HepG2 (cell line): ENCODE results near the gene FOSB. TPM values are rescaled to one million over a fixed set of nuclear protein-coding genes. Genes with fewer than 3 reads are reported as not detected.

Experiments used
- EP300 ChIP-seq, 3 experiments: sonication (generic) in 1 of 3; formaldehyde crosslinking in 1 of 3; IDR thresholded peaks; 2 replicates each; pipeline versions ENCODE4 v1.5.1 to v1.6.1; 2011 to 2020; ENCODE audit warnings: low read depth in 2 of 3, low read length in 2 of 3, borderline replicate concordance in 1 of 3, improper control_type of control experiment in 1 of 3, mild to moderate bottlenecking in 1 of 3, missing genetic modification reagents in 1 of 3, moderate library complexity in 1 of 3
- FOXC1 ChIP-seq: sonication (generic); formaldehyde crosslinking; IDR thresholded peaks from 2 replicates; pipeline ENCODE4 v1.8.0; 2022; ENCODE audit warnings: mild to moderate bottlenecking, missing genetic modification reagents, borderline replicate concordance
- FOXK2 ChIP-seq: fragments of 450-650 bp; IDR thresholded peaks from 2 replicates; pipeline ENCODE4 v1.6.1; 2016
- FOXP1 ChIP-seq, 2 experiments: fragments of 450-650 bp in 1 of 2; IDR thresholded peaks; 2 replicates each; pipeline ENCODE4 v1.6.1; 2017 to 2018; ENCODE audit warnings: antibody characterized with exemption in 1 of 2
- HDAC2 ChIP-seq: sonication (generic); formaldehyde crosslinking; IDR thresholded peaks from 2 replicates; pipeline ENCODE4 v1.4.0; 2020; ENCODE audit warnings: missing genetic modification reagents
- MEF2D ChIP-seq: sonication (generic); formaldehyde crosslinking; IDR thresholded peaks from 2 replicates; pipeline ENCODE4 v1.5.1; 2020; ENCODE audit warnings: mild to moderate bottlenecking, missing genetic modification reagents
- NCOR1 ChIP-seq: fragments of 200-600 bp; sonication (generic); IDR thresholded peaks from 2 replicates; pipeline ENCODE4 v1.7.0; 2017; ENCODE audit warnings: antibody characterized with exemption, low read length, borderline replicate concordance
- NFE2L1 ChIP-seq: sonication (generic); formaldehyde crosslinking; IDR thresholded peaks from 2 replicates; pipeline ENCODE4 v1.4.0; 2020; ENCODE audit warnings: missing genetic modification reagents, mild to moderate bottlenecking, borderline replicate concordance
- NFYC ChIP-seq: IDR thresholded peaks from 2 replicates; pipeline ENCODE4 v1.6.1; 2016; ENCODE audit warnings: missing genetic modification reagents, missing compliant biosample characterization
- POLR2AphosphoS5 ChIP-seq: IDR thresholded peaks from 2 replicates; pipeline ENCODE4 v1.6.1; 2012; ENCODE audit warnings: low read depth, low read length
- SP1 ChIP-seq, 2 experiments: fragments of 450-650 bp in 1 of 2; sonication (generic) in 1 of 2; formaldehyde crosslinking in 1 of 2; IDR thresholded peaks; 2 replicates each; pipeline versions ENCODE4 v1.4.0 to v1.6.1; 2016 to 2020; ENCODE audit warnings: missing genetic modification reagents in 1 of 2
- TP53 ChIP-seq: sonication (generic); formaldehyde crosslinking; conservative IDR thresholded peaks from 2 replicates; pipeline ENCODE4 v1.4.0; 2020; ENCODE audit warnings: missing genetic modification reagents
- ZBTB7B ChIP-seq: sonication (generic); formaldehyde crosslinking; IDR thresholded peaks from 2 replicates; pipeline ENCODE4 v1.4.0; 2020; ENCODE audit warnings: missing genetic modification reagents
- ZNF230 ChIP-seq: sonication (generic); formaldehyde crosslinking; IDR thresholded peaks from 2 replicates; pipeline ENCODE4 v1.4.0; 2020; ENCODE audit warnings: mild to moderate bottlenecking, missing genetic modification reagents
- ZNF343 ChIP-seq: sonication (generic); formaldehyde crosslinking; IDR thresholded peaks from 2 replicates; pipeline ENCODE4 v1.4.0; 2020; ENCODE audit warnings: mild to moderate bottlenecking, missing genetic modification reagents
- ZNF674 ChIP-seq: sonication (generic); formaldehyde crosslinking; IDR thresholded peaks from 2 replicates; pipeline ENCODE4 v1.5.0; 2020; ENCODE audit warnings: low read depth, mild to moderate bottlenecking, missing genetic modification reagents
- ZNF703 ChIP-seq: sonication (generic); formaldehyde crosslinking; IDR thresholded peaks from 2 replicates; pipeline ENCODE4 v1.5.1; 2020; ENCODE audit warnings: missing genetic modification reagents, mild to moderate bottlenecking, moderate library complexity, borderline replicate concordance
- polyA plus RNA-seq, 8 experiments: library from polyadenylated mRNA; depleted of rRNA in 3 of 8; stranded (reverse) in 7 of 8; unstranded in 1 of 8; fragments of >200 nt; fragmentation: Illumina TruSeq in 4 of 8; extraction: Trizol in 4 of 8; gene quantifications; 2 replicates each; pipeline versions ENCODE4 v1.2.1 to v1.2.3, GENCODE V29; 2011 to 2016; ENCODE audit warnings: low read depth in 4 of 8, missing spikeins in 1 of 8, mixed read lengths in 1 of 8; ENCODE audit not compliant: insufficient read depth in 1 of 8
- total RNA-seq, 5 experiments: library from RNA; depleted of rRNA; stranded (reverse); fragments of >200 nt; fragmentation: Illumina TruSeq; extraction: Trizol; gene quantifications; 2 replicates each; pipeline ENCODE4 v1.2.3, GENCODE V29; 2016; ENCODE audit warnings: low read depth in 1 of 5
- TF ChIP-seq, protein P1 (sequence below): sonication (generic); formaldehyde crosslinking; conservative IDR thresholded peaks from 2 replicates; pipeline ENCODE4 v1.4.0; 2020; ENCODE audit warnings: mild to moderate bottlenecking, missing genetic modification reagents, moderate library complexity
- TF ChIP-seq, protein P2 (sequence below): sonication (generic); formaldehyde crosslinking; IDR thresholded peaks from 2 replicates; pipeline ENCODE4 v1.4.0; 2020; ENCODE audit warnings: missing genetic modification reagents, mild to moderate bottlenecking, borderline replicate concordance
- TF ChIP-seq, protein P3 (sequence below): sonication (generic); formaldehyde crosslinking; IDR thresholded peaks from 2 replicates; pipeline ENCODE4 v1.5.1; 2020; ENCODE audit warnings: missing genetic modification reagents, mild to moderate bottlenecking, borderline replicate concordance

FOSB gene
- total and polyA plus RNA-seq, 2 of the 13 experiments (the other 11 are each of a cell fraction or from before 2014, with no cell fraction given): 2.8 to 6.0 TPM

DNA sequence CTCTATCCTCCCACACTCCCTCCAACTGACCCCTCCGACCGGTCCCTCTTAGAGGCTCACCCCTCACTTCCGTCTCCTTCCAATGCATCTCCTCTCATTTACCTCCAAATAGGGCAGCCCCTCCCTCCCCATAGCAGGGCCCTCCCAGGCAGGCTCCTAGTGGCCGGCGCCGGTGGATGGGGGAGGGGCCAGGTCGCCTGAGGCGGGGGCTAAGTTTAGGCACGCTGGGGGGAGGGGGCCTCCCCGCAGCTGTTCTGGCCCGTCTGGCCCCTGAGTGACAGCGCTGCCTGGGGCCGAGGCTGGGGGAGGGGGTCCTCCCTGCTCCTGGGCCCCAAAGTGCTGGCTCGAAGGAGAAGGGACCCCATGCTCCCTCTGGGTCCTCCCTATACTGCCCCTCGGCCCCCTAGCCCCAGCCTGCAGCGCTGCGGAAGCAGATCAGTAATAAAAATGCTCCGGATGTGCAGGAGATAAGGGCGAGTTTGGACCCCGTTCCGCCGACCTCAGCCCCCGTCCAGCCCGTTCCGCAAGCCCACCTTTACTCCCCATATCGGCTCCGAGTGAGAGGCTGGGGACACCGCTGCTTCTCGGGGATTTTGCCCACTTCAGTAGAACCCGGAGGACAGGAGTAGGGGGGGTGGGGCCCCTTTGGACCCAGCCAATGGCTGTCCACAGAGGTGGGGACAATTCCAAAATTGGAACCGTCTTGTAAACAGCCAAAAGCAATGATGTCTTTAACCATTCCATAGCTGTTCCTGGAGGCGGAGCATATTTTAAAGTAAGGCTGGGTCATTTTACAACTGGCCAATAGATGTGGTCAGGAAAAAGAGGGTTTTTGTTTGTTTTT is 25.1 kb downstream of the FOSB start (continued):
- TF ChIP-seq, protein P1, sequence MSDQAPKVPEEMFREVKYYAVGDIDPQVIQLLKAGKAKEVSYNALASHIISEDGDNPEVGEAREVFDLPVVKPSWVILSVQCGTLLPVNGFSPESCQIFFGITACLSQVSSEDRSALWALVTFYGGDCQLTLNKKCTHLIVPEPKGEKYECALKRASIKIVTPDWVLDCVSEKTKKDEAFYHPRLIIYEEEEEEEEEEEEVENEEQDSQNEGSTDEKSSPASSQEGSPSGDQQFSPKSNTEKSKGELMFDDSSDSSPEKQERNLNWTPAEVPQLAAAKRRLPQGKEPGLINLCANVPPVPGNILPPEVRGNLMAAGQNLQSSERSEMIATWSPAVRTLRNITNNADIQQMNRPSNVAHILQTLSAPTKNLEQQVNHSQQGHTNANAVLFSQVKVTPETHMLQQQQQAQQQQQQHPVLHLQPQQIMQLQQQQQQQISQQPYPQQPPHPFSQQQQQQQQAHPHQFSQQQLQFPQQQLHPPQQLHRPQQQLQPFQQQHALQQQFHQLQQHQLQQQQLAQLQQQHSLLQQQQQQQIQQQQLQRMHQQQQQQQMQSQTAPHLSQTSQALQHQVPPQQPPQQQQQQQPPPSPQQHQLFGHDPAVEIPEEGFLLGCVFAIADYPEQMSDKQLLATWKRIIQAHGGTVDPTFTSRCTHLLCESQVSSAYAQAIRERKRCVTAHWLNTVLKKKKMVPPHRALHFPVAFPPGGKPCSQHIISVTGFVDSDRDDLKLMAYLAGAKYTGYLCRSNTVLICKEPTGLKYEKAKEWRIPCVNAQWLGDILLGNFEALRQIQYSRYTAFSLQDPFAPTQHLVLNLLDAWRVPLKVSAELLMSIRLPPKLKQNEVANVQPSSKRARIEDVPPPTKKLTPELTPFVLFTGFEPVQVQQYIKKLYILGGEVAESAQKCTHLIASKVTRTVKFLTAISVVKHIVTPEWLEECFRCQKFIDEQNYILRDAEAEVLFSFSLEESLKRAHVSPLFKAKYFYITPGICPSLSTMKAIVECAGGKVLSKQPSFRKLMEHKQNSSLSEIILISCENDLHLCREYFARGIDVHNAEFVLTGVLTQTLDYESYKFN (CRISPR knock-in tag): peak; percentile 39; the same call in 1 of the 2 replicates
- TF ChIP-seq FOXP1 (IDR thresholded peaks at IDR 0.05): no peak
- peak; percentile 32; the same call in 1 of the 2 replicates for TF ChIP-seq FOXP1 (CRISPR knock-in tag; IDR thresholded peaks at IDR 0.05)
- no peak for TF ChIP-seq ZNF230
- TF ChIP-seq, protein P2, sequence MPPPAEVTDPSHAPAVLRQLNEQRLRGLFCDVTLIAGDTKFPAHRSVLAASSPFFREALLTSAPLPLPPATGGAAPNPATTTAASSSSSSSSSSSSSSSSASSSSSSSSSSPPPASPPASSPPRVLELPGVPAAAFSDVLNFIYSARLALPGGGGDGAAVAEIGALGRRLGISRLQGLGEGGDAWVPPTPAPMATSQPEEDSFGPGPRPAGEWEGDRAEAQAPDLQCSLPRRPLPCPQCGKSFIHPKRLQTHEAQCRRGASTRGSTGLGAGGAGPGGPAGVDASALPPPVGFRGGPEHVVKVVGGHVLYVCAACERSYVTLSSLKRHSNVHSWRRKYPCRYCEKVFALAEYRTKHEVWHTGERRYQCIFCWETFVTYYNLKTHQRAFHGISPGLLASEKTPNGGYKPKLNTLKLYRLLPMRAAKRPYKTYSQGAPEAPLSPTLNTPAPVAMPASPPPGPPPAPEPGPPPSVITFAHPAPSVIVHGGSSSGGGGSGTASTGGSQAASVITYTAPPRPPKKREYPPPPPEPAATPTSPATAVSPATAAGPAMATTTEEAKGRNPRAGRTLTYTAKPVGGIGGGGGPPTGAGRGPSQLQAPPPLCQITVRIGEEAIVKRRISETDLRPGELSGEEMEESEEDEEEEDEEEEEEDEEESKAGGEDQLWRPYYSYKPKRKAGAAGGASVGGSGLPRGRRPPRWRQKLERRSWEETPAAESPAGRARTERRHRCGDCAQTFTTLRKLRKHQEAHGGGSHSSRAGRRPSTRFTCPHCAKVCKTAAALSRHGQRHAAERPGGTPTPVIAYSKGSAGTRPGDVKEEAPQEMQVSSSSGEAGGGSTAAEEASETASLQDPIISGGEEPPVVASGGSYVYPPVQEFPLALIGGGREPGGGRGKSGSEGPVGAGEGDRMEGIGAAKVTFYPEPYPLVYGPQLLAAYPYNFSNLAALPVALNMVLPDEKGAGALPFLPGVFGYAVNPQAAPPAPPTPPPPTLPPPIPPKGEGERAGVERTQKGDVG (CRISPR knock-in tag): no peak
- no peak for TF ChIP-seq ZNF674 (CRISPR knock-in tag)
- TF ChIP-seq FOXK2: no peak
- TF ChIP-seq MEF2D: no peak
- TF ChIP-seq FOXC1 (CRISPR knock-in tag): 0 out of 2 replicates have a peak, but pooled peaks have one; percentile 31
- TF ChIP-seq ZNF703: no peak
- TF ChIP-seq HDAC2 (CRISPR knock-in tag): no peak
- no peak for TF ChIP-seq ZNF343
- TF ChIP-seq, protein P3, sequence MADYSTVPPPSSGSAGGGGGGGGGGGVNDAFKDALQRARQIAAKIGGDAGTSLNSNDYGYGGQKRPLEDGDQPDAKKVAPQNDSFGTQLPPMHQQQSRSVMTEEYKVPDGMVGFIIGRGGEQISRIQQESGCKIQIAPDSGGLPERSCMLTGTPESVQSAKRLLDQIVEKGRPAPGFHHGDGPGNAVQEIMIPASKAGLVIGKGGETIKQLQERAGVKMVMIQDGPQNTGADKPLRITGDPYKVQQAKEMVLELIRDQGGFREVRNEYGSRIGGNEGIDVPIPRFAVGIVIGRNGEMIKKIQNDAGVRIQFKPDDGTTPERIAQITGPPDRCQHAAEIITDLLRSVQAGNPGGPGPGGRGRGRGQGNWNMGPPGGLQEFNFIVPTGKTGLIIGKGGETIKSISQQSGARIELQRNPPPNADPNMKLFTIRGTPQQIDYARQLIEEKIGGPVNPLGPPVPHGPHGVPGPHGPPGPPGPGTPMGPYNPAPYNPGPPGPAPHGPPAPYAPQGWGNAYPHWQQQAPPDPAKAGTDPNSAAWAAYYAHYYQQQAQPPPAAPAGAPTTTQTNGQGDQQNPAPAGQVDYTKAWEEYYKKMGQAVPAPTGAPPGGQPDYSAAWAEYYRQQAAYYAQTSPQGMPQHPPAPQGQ (CRISPR knock-in tag): no peak
- TF ChIP-seq ZBTB7B (CRISPR knock-in tag): peak; percentile 61; the same call in 1 of the 2 replicates
- TF ChIP-seq NCOR1: no peak
- no peak for TF ChIP-seq TP53 (CRISPR knock-in tag)
- no peak for TF ChIP-seq SP1 (IDR thresholded peaks at IDR 0.05)
- TF ChIP-seq SP1 (CRISPR knock-in tag; IDR thresholded peaks at IDR 0.05): 0 out of 2 replicates have a peak, but pooled peaks have one; percentile 27
- no peak for TF ChIP-seq NFE2L1 (CRISPR knock-in tag)
- TF ChIP-seq EP300 (IDR thresholded peaks at IDR 0.05; ENCODE audit: low read depth in 2 of 2, low read length in 2 of 2): no peak
- TF ChIP-seq EP300 (CRISPR knock-in tag; IDR thresholded peaks at IDR 0.05; ENCODE audit: borderline replicate concordance): no peak
- peak; percentile 60 for TF ChIP-seq NFYC (CRISPR knock-in tag)
- TF ChIP-seq POLR2AphosphoS5: peak; percentile 41; the same call in 1 of the 2 replicates
